Mesodermal cell (in vitro differentiated cells): ENCODE results near the gene PIK3CA.

ENCODE experiments used
- H3K27ac ChIP-seq: 2 replicates; pipeline ENCODE4 v1.7.0; 2013; ENCODE audit warnings: mild to moderate bottlenecking, low read depth, low read length, moderate library complexity; ENCODE audit not compliant: severe bottlenecking
- H3K36me3 ChIP-seq: 2 replicates; pipeline ENCODE4 v1.7.1; 2013; ENCODE audit warnings: mild to moderate bottlenecking, low read length, moderate library complexity; ENCODE audit not compliant: control insufficient read depth, insufficient read depth
- H3K4me1 ChIP-seq: one replicate; pipeline ENCODE4 v1.7.1; 2013; ENCODE audit warnings: mild to moderate bottlenecking, low read length; ENCODE audit not compliant: insufficient read depth, control insufficient read depth, poor library complexity, severe bottlenecking
- H3K4me3 ChIP-seq: 2 replicates; pipeline ENCODE4 v1.7.0; 2013; ENCODE audit warnings: low read length, control low read depth, mild to moderate bottlenecking; ENCODE audit not compliant: insufficient read depth, poor library complexity, severe bottlenecking; ENCODE audit errors: extremely low read depth
- H3K9me3 ChIP-seq: 2 replicates; pipeline ENCODE4 v1.7.1; 2013; ENCODE audit warnings: mild to moderate bottlenecking, low read length, moderate library complexity; ENCODE audit not compliant: control insufficient read depth
- WGBS, 2 experiments: methylation state at CpG; one replicate each; pipeline ENCODE4 v1.1.5; 2013; ENCODE audit warnings: missing lambda C conversion rate in 2 of 2; ENCODE audit not compliant: insufficient coverage in 2 of 2; 5-methylcytosine and 5-hydroxymethylcytosine counted together

The PIK3CA gene

DNA sequence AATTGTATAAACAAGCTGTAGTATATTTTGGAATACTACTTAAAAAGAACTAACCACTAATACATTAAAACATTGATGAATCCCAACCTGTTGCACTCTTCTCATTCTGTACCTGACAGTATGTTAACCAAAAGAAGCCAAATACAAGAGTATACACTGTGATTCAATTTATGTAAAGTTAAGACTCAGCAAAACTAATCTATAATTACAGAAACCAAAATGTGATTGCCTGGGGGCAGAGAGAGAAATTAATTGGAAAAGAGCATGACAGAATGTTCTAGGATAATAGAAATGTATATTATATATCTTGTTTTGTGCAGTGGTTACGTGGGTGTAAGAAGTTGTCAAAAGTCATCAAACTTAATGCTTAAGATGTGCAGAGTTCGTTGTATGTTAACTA is 31.1 kb downstream of the PIK3CA start:
- Histone ChIP-seq H3K27ac (no peak overlapping the region), H3K36me3 (no peaks in the 10 kb centered on the region), H3K4me3 (no peak overlapping the region), H3K4me1 (peaks cover 18% of the 10 kb centered on the region), H3K9me3 (no peaks in the 10 kb centered on the region)
- no CpG with 5 or more reads among the region's 2 CpGs for WGBS, 2 experiments

- Histone ChIP-seq H3K9me3 (no peaks in the 10 kb centered on the region), H3K27ac (no peak overlapping the region), H3K4me3 (no peak overlapping the region), H3K4me1 (peaks cover 14% of the 10 kb centered on the region), H3K36me3 (no peaks in the 10 kb centered on the region)
- no CpG with 5 or more reads among the region's 1 CpG for WGBS, 2 experiments
Observed at GRCh38 chr3:179179979-179180759, 32.0 kb downstream of the PIK3CA start.

DNA sequence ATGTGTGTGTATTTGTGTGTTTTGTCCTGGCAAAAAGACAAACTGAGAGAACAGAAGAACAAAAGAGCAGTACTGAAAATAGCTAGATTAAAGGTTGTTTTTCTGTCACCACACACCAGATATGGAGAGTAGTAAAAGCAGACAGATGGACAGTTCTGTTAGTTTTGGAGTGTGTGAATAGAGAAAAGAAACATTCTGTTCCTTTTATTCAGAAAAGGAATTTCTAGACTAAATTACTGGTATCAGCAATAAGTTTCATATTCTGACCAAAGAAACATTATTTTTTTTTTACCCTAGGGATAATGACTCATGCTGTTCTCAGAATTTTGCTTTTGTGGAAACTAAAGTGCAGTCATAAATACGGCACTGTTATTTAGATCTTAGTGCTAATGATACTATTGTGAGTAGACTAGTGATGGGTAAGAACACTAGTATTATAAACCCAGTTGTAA is 32.9 kb downstream of the PIK3CA start:
- no peak overlapping the region for H3K4me3 ChIP-seq
- no peaks in the 10 kb centered on the region for H3K9me3 ChIP-seq
- peaks cover 15% of the 10 kb centered on the region for H3K4me1 ChIP-seq
- no peak overlapping the region for H3K27ac ChIP-seq
- no peaks in the 10 kb centered on the region for H3K36me3 ChIP-seq
- WGBS, 2 experiments, result no CpG with 5 or more reads among the region's 1 CpG

- H3K27ac ChIP-seq, result no peak overlapping the region
- peaks cover 20% of the 10 kb centered on the region for H3K4me1 ChIP-seq
- H3K4me3 ChIP-seq, result no peak overlapping the region
- WGBS, 2 experiments, result 91 to 96% methylated on average over 2 to 3 of the region's 4 CpGs
- H3K9me3 ChIP-seq, result no peaks in the 10 kb centered on the region
- H3K36me3 ChIP-seq, result no peaks in the 10 kb centered on the region
Observed at GRCh38 chr3:179181993-179182551, 33.9 kb downstream of the PIK3CA start.

DNA sequence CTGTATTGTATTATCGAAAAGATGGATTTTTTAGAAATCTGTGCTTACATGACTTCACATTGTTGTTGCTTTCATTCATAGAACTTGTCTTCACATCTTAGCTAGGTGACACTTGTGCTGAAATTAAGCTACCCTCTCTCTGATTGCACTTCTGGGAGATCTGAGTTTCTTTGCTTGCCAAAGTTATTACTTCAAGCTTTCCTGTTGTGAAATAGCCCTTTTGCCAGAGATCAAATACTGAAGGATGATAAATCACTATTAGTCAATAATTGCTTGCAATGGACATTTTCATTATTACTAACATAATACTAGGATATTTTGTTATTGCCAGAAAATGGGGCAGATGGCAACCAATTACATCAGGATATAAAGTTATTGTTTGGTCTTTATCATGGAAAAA is 34.7 kb downstream of the PIK3CA start:
- Histone ChIP-seq H3K27ac (no peak overlapping the region), H3K36me3 (no peaks in the 10 kb centered on the region), H3K4me1 (peaks cover 20% of the 10 kb centered on the region), H3K4me3 (no peak overlapping the region), H3K9me3 (no peaks in the 10 kb centered on the region)
- WGBS, 2 experiments, result 100% methylated on average over 1 of the region's 1 CpG; no CpG with 5 or more reads in 1 of the 2 experiments

- no peaks in the 10 kb centered on the region for H3K9me3 ChIP-seq
- H3K36me3 ChIP-seq, result no peaks in the 10 kb centered on the region
- no CpG with 5 or more reads among the region's 1 CpG for WGBS, 2 experiments
- no peak overlapping the region for H3K27ac ChIP-seq
- H3K4me1 ChIP-seq, result peaks cover 20% of the 10 kb centered on the region
- H3K4me3 ChIP-seq, result no peak overlapping the region
Observed at GRCh38 chr3:179184826-179185225, 36.7 kb downstream of the PIK3CA start.

GRCh38 chr3:179186426-179186825 is 38.3 kb downstream of the PIK3CA start:
- Histone ChIP-seq H3K9me3 (no peaks in the 10 kb centered on the region), H3K27ac (no peak overlapping the region), H3K4me1 (peaks cover 12% of the 10 kb centered on the region), H3K4me3 (no peak overlapping the region), H3K36me3 (no peaks in the 10 kb centered on the region)
- 100% methylated on average over 1 of the region's 3 CpGs; no CpG with 5 or more reads in 1 of the 2 experiments for WGBS, 2 experiments

- Histone ChIP-seq H3K9me3 (no peaks in the 10 kb centered on the region), H3K27ac (no peak overlapping the region), H3K4me3 (no peak overlapping the region), H3K36me3 (no peaks in the 10 kb centered on the region), H3K4me1 (peaks cover 12% of the 10 kb centered on the region)
- WGBS, 2 experiments, result 100% methylated on average over 1 of the region's 3 CpGs
Observed at GRCh38 chr3:179189759-179190158, 41.6 kb downstream of the PIK3CA start.

DNA sequence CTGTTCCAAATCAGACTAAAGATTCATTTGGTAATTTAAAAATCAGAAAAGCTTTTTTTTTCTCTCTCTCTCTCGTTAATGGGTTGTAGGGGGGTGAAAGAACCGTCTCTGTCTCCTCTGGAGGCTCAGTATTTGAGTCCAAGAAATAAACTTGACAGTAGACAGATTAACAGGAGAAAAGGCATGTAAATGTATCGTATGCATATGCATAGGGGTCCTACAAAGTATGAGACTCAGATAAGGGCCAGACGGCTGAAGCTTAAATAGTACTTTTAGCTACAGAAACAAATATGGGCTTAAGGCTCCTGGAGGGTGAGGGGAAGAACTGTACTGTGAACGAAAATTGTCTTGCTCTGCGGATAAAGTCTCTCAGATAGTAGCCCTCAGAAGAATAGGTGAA is 42.4 kb downstream of the PIK3CA start:
- Histone ChIP-seq H3K4me3 (no peak overlapping the region), H3K4me1 (peaks cover 18% of the 10 kb centered on the region), H3K36me3 (no peaks in the 10 kb centered on the region), H3K9me3 (no peaks in the 10 kb centered on the region), H3K27ac (no peak overlapping the region)
- WGBS, 2 experiments, result 81 to 95% methylated on average over 3 to 5 of the region's 6 CpGs

DNA sequence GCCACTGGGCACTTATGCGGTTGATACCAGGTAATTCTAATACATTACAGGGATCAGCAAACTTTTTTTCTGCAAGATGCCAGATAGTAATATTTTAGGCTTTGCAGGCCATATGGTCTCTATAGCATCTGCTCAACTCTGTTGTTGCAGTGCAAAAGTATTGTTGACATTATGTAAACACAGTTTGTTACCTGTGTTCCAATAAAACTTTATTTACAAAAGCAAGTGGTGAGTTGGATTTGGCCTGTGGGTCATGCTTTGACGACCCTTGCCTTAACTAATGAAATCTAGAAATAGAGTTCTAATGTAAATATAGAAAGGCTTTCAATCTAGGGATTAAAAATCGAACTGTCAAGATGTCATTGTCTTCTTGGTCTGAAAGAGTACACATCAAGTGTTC is 44.4 kb downstream of the PIK3CA start:
- WGBS, 2 experiments, result 88% methylated on average over 1 of the region's 3 CpGs; no CpG with 5 or more reads in 1 of the 2 experiments
- Histone ChIP-seq H3K27ac (no peak overlapping the region), H3K36me3 (no peaks in the 10 kb centered on the region), H3K4me3 (no peak overlapping the region), H3K4me1 (peaks cover 20% of the 10 kb centered on the region), H3K9me3 (no peaks in the 10 kb centered on the region)

- 67% methylated on average over 1 of the region's 4 CpGs; no CpG with 5 or more reads in 1 of the 2 experiments for WGBS, 2 experiments
- Histone ChIP-seq H3K4me1 (peaks cover 20% of the 10 kb centered on the region), H3K36me3 (peaks cover 5% of the 10 kb centered on the region), H3K27ac (peak overlapping the region; percentile 71), H3K9me3 (no peaks in the 10 kb centered on the region), H3K4me3 (no peak overlapping the region)
Observed at GRCh38 chr3:179194931-179195330, 46.8 kb downstream of the PIK3CA start.
